ENCODE results near the gene INHA.

Gene INHA

DNA sequence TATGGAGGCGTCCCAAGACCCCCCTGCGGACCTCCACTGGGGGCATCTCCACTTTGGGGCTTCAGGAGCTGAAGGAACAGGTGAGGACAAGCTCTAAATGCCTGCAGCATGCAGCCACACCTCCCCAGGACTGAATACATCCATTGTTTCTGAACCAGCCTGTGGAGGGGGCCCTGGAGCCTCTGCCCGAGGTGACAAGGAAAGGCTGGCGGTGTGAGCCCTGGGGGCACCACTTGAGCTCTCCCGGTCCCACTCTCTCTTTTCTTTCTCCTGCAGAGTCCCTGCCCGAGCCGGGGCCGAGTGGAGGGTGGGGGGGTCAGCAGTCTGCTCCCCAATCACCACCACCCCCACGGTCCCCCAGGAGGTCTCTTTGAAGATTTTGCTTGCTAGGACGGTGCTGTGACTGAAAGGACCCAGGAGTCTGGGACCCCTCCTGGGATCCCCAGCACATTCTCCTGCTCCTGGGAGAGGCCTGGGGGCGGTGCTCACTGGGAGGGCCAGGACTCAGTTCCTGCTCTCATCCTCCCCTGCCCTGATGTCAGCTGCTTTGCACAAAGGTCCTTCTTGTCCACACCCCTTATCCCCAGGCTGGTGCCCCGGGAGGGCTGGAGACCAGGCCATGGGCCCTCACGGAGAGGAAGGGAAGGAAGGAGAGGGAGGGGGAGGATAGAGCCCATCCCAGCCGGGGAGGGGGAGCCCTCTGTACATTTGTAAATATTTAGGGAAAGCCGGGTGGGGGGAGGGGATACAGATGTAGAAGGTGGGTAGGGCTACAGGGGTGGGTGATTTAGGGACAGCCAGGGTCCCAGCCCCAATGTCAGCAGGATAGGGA, 34.2 kb upstream of the INHA start:
- no peak for DNase-seq (ENCODE audit: extremely low read depth, low read depth)
- TF ChIP-seq, protein P1, sequence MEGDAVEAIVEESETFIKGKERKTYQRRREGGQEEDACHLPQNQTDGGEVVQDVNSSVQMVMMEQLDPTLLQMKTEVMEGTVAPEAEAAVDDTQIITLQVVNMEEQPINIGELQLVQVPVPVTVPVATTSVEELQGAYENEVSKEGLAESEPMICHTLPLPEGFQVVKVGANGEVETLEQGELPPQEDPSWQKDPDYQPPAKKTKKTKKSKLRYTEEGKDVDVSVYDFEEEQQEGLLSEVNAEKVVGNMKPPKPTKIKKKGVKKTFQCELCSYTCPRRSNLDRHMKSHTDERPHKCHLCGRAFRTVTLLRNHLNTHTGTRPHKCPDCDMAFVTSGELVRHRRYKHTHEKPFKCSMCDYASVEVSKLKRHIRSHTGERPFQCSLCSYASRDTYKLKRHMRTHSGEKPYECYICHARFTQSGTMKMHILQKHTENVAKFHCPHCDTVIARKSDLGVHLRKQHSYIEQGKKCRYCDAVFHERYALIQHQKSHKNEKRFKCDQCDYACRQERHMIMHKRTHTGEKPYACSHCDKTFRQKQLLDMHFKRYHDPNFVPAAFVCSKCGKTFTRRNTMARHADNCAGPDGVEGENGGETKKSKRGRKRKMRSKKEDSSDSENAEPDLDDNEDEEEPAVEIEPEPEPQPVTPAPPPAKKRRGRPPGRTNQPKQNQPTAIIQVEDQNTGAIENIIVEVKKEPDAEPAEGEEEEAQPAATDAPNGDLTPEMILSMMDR (IDR thresholded peaks at IDR 0.05; ENCODE audit: low read depth, low read length) = no peak

DNA sequence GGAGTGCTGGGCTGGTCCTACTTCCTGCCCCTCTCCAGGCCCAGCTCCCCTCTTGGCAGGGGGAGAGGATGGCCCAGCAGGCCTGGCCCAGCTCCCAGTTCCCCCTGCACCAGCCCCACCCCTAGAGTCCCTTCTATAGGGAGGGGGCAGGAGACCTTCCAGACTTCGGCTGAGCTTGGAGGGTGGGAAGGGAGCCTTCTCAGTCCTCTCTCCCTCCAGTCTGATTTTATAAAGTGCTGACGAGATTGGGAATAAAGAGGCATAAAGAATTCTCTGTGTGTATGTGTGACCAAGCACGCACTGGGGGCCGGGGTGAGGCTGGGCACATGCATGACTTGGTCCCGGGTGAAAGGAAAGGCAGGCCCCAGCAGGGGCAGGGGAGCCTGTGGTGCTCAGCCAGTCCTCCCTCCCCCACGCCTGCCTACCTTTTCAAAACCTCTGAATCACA, 33.6 kb upstream of the INHA start:
- DNase-seq (ENCODE audit: extremely low read depth, low read depth) = no peak
- TF ChIP-seq, protein P1 (IDR thresholded peaks at IDR 0.05; ENCODE audit: low read depth, low read length) = no peak

GRCh38 chr2:219538956-219539788, 32.9 kb upstream of the INHA start:
- DNase-seq (ENCODE audit: extremely low read depth, low read depth) = no peak
- TF ChIP-seq, protein P1 (IDR thresholded peaks at IDR 0.05; ENCODE audit: low read depth, low read length) = no peak

- TF ChIP-seq, protein P1 (IDR thresholded peaks at IDR 0.05; ENCODE audit: low read depth, low read length) = no peak
- DNase-seq (ENCODE audit: extremely low read depth, low read depth) = no peak
Observed at GRCh38 chr2:219539926-219540678, 32.0 kb upstream of the INHA start.

DNA sequence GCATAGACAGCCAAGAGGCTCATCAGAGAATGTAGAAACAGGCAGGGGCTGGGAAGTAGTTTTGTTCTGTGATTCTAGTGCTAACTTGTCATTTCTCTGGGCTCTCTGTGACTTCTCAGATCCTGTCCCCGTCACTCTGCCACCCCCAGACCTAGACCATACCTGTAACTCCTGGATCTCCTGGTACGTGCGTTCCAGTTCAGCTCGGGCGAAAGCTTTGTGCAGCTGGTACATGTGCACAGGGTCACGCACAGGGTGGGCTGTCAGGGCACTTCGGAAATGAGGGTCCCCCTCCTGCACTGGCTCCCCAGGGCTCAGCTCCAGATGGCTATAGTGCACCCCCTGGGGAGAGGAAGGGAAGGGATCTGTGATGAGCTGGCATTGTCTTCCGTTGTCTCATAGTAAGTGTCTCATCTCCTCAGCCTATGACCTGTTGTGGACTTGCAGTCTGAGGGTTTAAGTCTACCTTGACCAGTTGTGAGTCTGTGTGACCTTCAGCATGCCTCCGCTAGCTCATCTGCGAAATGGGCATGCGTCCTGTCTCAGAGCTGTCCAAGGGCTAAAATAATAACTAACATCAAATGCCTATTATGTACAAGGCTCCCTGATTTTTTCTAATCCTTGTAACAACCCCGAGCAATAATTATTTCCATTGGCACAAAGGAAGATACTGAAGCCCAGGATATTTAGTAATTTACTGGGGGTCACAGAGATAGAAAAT, 31.2 kb upstream of the INHA start:
- TF ChIP-seq, protein P1 (IDR thresholded peaks at IDR 0.05; ENCODE audit: low read depth, low read length) = no peak
- no peak for DNase-seq (ENCODE audit: extremely low read depth, low read depth)

- TF ChIP-seq, protein P1 (IDR thresholded peaks at IDR 0.05; ENCODE audit: low read depth, low read length) = peak; percentile 63
- no peak for DNase-seq (ENCODE audit: extremely low read depth, low read depth)
Observed at GRCh38 chr2:219541611-219542180, 30.4 kb upstream of the INHA start.
